ENCODE results near the gene RAB30.

Gene RAB30

GRCh38 chr11:83071567-83072349 lies at the start of gene RAB30:
TSS of gene RAB30 (minus strand) at chr11:83071897. CDS start at chr11:82997316, 74,581 bp downstream.
- DNase-seq = peak; percentile 98

GRCh38 chr11:83120327-83120726 lies 48.6 kb upstream of the RAB30 start:
- DNase-seq = no peak

- DNase-seq = no peak
Observed at GRCh38 chr11:83119216-83119615, 47.5 kb upstream of the RAB30 start.

- no peak for DNase-seq
Observed at GRCh38 chr11:83118814-83119213, 47.1 kb upstream of the RAB30 start.

GRCh38 chr11:83116015-83116641 lies 44.4 kb upstream of the RAB30 start:
- DNase-seq = no peak

- no peak for DNase-seq
Observed at GRCh38 chr11:83115551-83115950, 43.9 kb upstream of the RAB30 start.

GRCh38 chr11:83115026-83115425 lies 43.3 kb upstream of the RAB30 start:
- DNase-seq = no peak

- DNase-seq = no peak
Observed at GRCh38 chr11:83112886-83113285, 41.2 kb upstream of the RAB30 start.

GRCh38 chr11:83105168-83105567 lies 33.5 kb upstream of the RAB30 start:
- no peak for DNase-seq

- no peak for DNase-seq
Observed at GRCh38 chr11:83102834-83103233, 31.1 kb upstream of the RAB30 start.

GRCh38 chr11:83097429-83098075 lies 25.9 kb upstream of the RAB30 start:
- no peak for DNase-seq

GRCh38 chr11:83093634-83094033 lies 21.9 kb upstream of the RAB30 start:
- no peak for DNase-seq

- no peak for DNase-seq
Observed at GRCh38 chr11:83092488-83093384, 21.0 kb upstream of the RAB30 start.

- DNase-seq = no peak
Observed at GRCh38 chr11:83088965-83089364, 17.3 kb upstream of the RAB30 start.

- peak; percentile 81 for DNase-seq
Observed at GRCh38 chr11:83087035-83087434, 15.3 kb upstream of the RAB30 start.

GRCh38 chr11:83079820-83080219 lies 8.1 kb upstream of the RAB30 start:
- no peak for DNase-seq

- DNase-seq = no peak
Observed at GRCh38 chr11:83078269-83078668, 6.6 kb upstream of the RAB30 start.

- no peak for DNase-seq
Observed at GRCh38 chr11:83073884-83074283, 2.2 kb upstream of the RAB30 start.

GRCh38 chr11:83073258-83073657 lies 1.6 kb upstream of the RAB30 start:
- no peak for DNase-seq

GRCh38 chr11:83072350-83073242 lies 899 bp upstream of the RAB30 start:
- no peak for DNase-seq

- no peak for DNase-seq
Observed at GRCh38 chr11:83070731-83071566, 748 bp downstream of the RAB30 start.

Measured in NCI-H2029 treated with DMSO at 0.1 percent for 48 hours (cell line).